SK-MEL-5 (cell line): ENCODE results near the gene TMEM254. TPM values are rescaled to one million over a fixed set of nuclear protein-coding genes. Genes with fewer than 3 reads are reported as not detected.
A peak's percentile ranks its signal among the peaks of the same experiment; 100 is the strongest.
"Not testable (repeated sequence)": the region's sequence is repeated elsewhere in the genome, so short reads cannot be mapped to it uniquely, and the experiment has no call there.

Source experiments
- DNase-seq: peaks from one replicate; pipeline ENCODE4 v3.0.0-alpha.2; 2016; ENCODE audit warnings: low read depth, low spot score
- in situ Hi-C: cut with HindIII; loops from 2 replicates; pipeline ENCODE4 v1.10.0; 2016; ENCODE audit warnings: low sequenced_read_pairs, high pct_unique_total_duplicates, low pct_unique_long_range_greater_than_20kb
- polyA plus RNA-seq, 2 experiments: library from polyadenylated mRNA; depleted of rRNA; stranded (reverse); fragments of >200 nt; gene quantifications; 2 replicates each; pipeline ENCODE4 v1.2.3, GENCODE V29; 2015
- total RNA-seq: library from RNA; depleted of rRNA; stranded (reverse); fragments of >200 nt; shearing (Covaris generic); gene quantifications from 2 replicates; pipeline ENCODE4 v1.2.3, GENCODE V29; 2014; rRNA removed

TMEM254 gene
- 23.9 and 25.3 TPM in 2 replicates for total RNA-seq
- polyA plus RNA-seq (2015; cell fraction: cytosol; rRNA removed), result 25.5 and 38.1 TPM in 2 replicates
- 18.2 and 22.8 TPM in 2 replicates for polyA plus RNA-seq (2015; cell fraction: nucleus; rRNA removed)

GRCh38 chr10:80078448-80079311, at the start of gene TMEM254:
TMEM254 (plus strand) TSS chr10:80078665; CDS start chr10:80078700, 35 bp downstream.
- in situ Hi-C loops, result no loop called here
- DNase-seq, result peak; percentile 86

GRCh38 chr10:80029205-80029604, 49.3 kb upstream of the TMEM254 start:
- peak; percentile 40 for DNase-seq
- in situ Hi-C loops, result not testable (repeated sequence)

GRCh38 chr10:80029865-80030264, 48.6 kb upstream of the TMEM254 start:
- in situ Hi-C loops, DNase-seq: not testable (repeated sequence)

GRCh38 chr10:80032503-80032902, 46.0 kb upstream of the TMEM254 start:
- in situ Hi-C loops, result no loop called here

GRCh38 chr10:80034766-80035165, 43.7 kb upstream of the TMEM254 start:
- in situ Hi-C loops, DNase-seq: not testable (repeated sequence)

More at GRCh38 chr10:80032503-80032902, 46.0 kb upstream of the TMEM254 start:
- no peak for DNase-seq

- DNase-seq, in situ Hi-C loops: not testable (repeated sequence)
These were observed 43.0 kb upstream of the TMEM254 start for GRCh38 chr10:80035430-80035829.

GRCh38 chr10:80036921-80037500, 41.5 kb upstream of the TMEM254 start:
- DNase-seq, result peak; percentile 61
- in situ Hi-C loops, result not testable (repeated sequence)

GRCh38 chr10:80038226-80038625, 40.2 kb upstream of the TMEM254 start:
- DNase-seq, in situ Hi-C loops: not testable (repeated sequence)

- DNase-seq, result no peak
- in situ Hi-C loops, result no loop called here
These were observed 37.3 kb upstream of the TMEM254 start for GRCh38 chr10:80041162-80041561.

- DNase-seq, result peak; percentile 53
- in situ Hi-C loops, result not testable (repeated sequence)
These were observed 33.5 kb upstream of the TMEM254 start for GRCh38 chr10:80044935-80045334.

- in situ Hi-C loops, result no loop called here
- peak; percentile 75 for DNase-seq
These were observed 31.6 kb upstream of the TMEM254 start for GRCh38 chr10:80046629-80047441.

GRCh38 chr10:80050752-80051151, 27.7 kb upstream of the TMEM254 start:
- in situ Hi-C loops, result no loop called here
- DNase-seq, result no peak

- in situ Hi-C loops, result no loop called here
- no peak for DNase-seq
These were observed 26.5 kb upstream of the TMEM254 start for GRCh38 chr10:80051993-80052392.

GRCh38 chr10:80055760-80056159, 22.7 kb upstream of the TMEM254 start:
- in situ Hi-C loops, result no loop called here
- no peak for DNase-seq

GRCh38 chr10:80057171-80057570, 21.3 kb upstream of the TMEM254 start:
- in situ Hi-C loops, result no loop called here
- DNase-seq, result no peak

GRCh38 chr10:80064120-80064886, 14.2 kb upstream of the TMEM254 start:
- DNase-seq, result no peak
- in situ Hi-C loops, result no loop called here

GRCh38 chr10:80066809-80067208, 11.7 kb upstream of the TMEM254 start:
- no peak for DNase-seq
- in situ Hi-C loops, result no loop called here
